ENCODE data around the gene DAGLB.
"Not testable (repeated sequence)": the region's sequence is repeated elsewhere in the genome, so short reads cannot be mapped to it uniquely, and the experiment has no call there.

Gene DAGLB

GRCh38 chr7:6407434-6407833 is 40.3 kb downstream of the DAGLB start:
- no peak for TF ChIP-seq POLR2A (IDR thresholded peaks at IDR 0.05; ENCODE audit: low read length)
- TF ChIP-seq GATA1 (IDR thresholded peaks at IDR 0.05; ENCODE audit: low read depth, low read length) = no peak

GRCh38 chr7:6406121-6406520 is 41.6 kb downstream of the DAGLB start:
- no peak for DNase-seq
- TF ChIP-seq POLR2A (IDR thresholded peaks at IDR 0.05; ENCODE audit: low read length) (no peak), GATA1 (IDR thresholded peaks at IDR 0.05; ENCODE audit: low read depth, low read length) (no peak)

More at GRCh38 chr7:6407434-6407833, 40.3 kb downstream of the DAGLB start:
- no peak for DNase-seq

- TF ChIP-seq GATA1 (IDR thresholded peaks at IDR 0.05; ENCODE audit: low read depth, low read length) = no peak
- no peak for TF ChIP-seq POLR2A (IDR thresholded peaks at IDR 0.05; ENCODE audit: low read length)
- DNase-seq = no peak
Measured at GRCh38 chr7:6403907-6404306, 43.8 kb downstream of the DAGLB start.

- no peak for TF ChIP-seq GATA1 (IDR thresholded peaks at IDR 0.05; ENCODE audit: low read depth, low read length)
- no peak for TF ChIP-seq POLR2A (IDR thresholded peaks at IDR 0.05; ENCODE audit: low read length)
- no peak for DNase-seq
Measured at GRCh38 chr7:6402741-6403140, 45.0 kb downstream of the DAGLB start.

- TF ChIP-seq GATA1 (IDR thresholded peaks at IDR 0.05; ENCODE audit: low read depth, low read length) (no peak), POLR2A (IDR thresholded peaks at IDR 0.05; ENCODE audit: low read length) (no peak)
Measured at GRCh38 chr7:6402041-6402440, 45.7 kb downstream of the DAGLB start.

GRCh38 chr7:6401536-6401935 is 46.2 kb downstream of the DAGLB start:
- no peak for DNase-seq
- TF ChIP-seq POLR2A (IDR thresholded peaks at IDR 0.05; ENCODE audit: low read length) (no peak), GATA1 (IDR thresholded peaks at IDR 0.05; ENCODE audit: low read depth, low read length) (no peak)

More at GRCh38 chr7:6402041-6402440, 45.7 kb downstream of the DAGLB start:
- DNase-seq = no peak

GRCh38 chr7:6400243-6401105 is 47.3 kb downstream of the DAGLB start:
- DNase-seq = not testable (repeated sequence)

- no peak for DNase-seq
- no peak for TF ChIP-seq GATA1 (IDR thresholded peaks at IDR 0.05; ENCODE audit: low read depth, low read length)
- TF ChIP-seq POLR2A (IDR thresholded peaks at IDR 0.05; ENCODE audit: low read length) = no peak
Measured at GRCh38 chr7:6399351-6399750, 48.4 kb downstream of the DAGLB start.

GRCh38 chr7:6398943-6399342 is 48.8 kb downstream of the DAGLB start:
- peak; percentile 30 to 37 for DNase-seq
- TF ChIP-seq GATA1 (IDR thresholded peaks at IDR 0.05; ENCODE audit: low read depth, low read length) (no peak), POLR2A (IDR thresholded peaks at IDR 0.05; ENCODE audit: low read length) (no peak)

GRCh38 chr7:6397759-6398495 is 49.8 kb downstream of the DAGLB start:
- not testable (repeated sequence) for DNase-seq

- no peak for TF ChIP-seq GATA1 (IDR thresholded peaks at IDR 0.05; ENCODE audit: low read depth, low read length)
- TF ChIP-seq POLR2A (IDR thresholded peaks at IDR 0.05; ENCODE audit: low read length) = no peak
- peak; percentile 29 to 40 for DNase-seq
Measured at GRCh38 chr7:6395898-6396595, 51.7 kb downstream of the DAGLB start.

- peak in 1 of 2 experiments; percentile 57 for DNase-seq
- TF ChIP-seq GATA1 (IDR thresholded peaks at IDR 0.05; ENCODE audit: low read depth, low read length) (no peak), POLR2A (IDR thresholded peaks at IDR 0.05; ENCODE audit: low read length) (no peak)
Measured at GRCh38 chr7:6394114-6394513, 53.6 kb downstream of the DAGLB start.

GRCh38 chr7:6393667-6394056 is 54.1 kb downstream of the DAGLB start:
- peak; percentile 86 to 93 for DNase-seq
- peak; percentile 16 for TF ChIP-seq GATA1 (IDR thresholded peaks at IDR 0.05; ENCODE audit: low read depth, low read length)
- no peak for TF ChIP-seq POLR2A (IDR thresholded peaks at IDR 0.05; ENCODE audit: low read length)

Measured in erythroblast (primary cell).